Measurements from ENCODE around the gene TRIM62.

DNA sequence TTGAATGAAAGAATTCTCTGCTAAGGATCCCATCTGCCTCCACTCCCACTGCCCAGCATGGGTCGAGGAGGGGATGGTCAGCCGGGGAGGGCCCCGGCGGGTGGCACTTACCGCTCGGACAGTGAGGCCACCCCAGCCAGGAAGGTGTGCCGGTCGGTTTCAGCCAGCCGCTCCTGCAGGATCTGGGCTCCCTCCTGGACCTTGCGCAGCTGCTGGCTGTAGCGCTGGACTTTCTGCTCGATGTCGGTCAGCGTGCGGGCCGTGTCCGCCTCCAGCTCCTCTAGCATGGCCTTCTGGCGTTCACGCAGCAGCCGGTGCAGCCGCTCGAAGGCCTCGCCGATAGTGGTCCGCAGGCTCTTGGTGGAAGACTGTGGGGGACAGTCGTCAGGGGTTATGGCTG lies 22.3 kb downstream of the TRIM62 start:
- TF ChIP-seq POLR2A (IDR thresholded peaks at IDR 0.05), result no peak
- TF ChIP-seq, protein P1, sequence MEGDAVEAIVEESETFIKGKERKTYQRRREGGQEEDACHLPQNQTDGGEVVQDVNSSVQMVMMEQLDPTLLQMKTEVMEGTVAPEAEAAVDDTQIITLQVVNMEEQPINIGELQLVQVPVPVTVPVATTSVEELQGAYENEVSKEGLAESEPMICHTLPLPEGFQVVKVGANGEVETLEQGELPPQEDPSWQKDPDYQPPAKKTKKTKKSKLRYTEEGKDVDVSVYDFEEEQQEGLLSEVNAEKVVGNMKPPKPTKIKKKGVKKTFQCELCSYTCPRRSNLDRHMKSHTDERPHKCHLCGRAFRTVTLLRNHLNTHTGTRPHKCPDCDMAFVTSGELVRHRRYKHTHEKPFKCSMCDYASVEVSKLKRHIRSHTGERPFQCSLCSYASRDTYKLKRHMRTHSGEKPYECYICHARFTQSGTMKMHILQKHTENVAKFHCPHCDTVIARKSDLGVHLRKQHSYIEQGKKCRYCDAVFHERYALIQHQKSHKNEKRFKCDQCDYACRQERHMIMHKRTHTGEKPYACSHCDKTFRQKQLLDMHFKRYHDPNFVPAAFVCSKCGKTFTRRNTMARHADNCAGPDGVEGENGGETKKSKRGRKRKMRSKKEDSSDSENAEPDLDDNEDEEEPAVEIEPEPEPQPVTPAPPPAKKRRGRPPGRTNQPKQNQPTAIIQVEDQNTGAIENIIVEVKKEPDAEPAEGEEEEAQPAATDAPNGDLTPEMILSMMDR (IDR thresholded peaks at IDR 0.05), result no peak

Measured in testis (tissue), 2 donors.